ENCODE data around the gene OARD1. TPM values are rescaled to one million over a fixed set of nuclear protein-coding genes. Genes with fewer than 3 reads are reported as not detected.

Gene OARD1
- polyA plus RNA-seq, 1 donor, result 66.1 TPM

GRCh38 chr6:41075651-41076626 is 3.8 kb upstream of the OARD1 start:
- no peak for DNase-seq

GRCh38 chr6:41074692-41075436 is 2.7 kb upstream of the OARD1 start:
- DNase-seq, result no peak

GRCh38 chr6:41073968-41074691 is 2.0 kb upstream of the OARD1 start:
- no peak for DNase-seq

- DNase-seq, result peak; percentile 87
These were observed 1.2 kb upstream of the OARD1 start for GRCh38 chr6:41073203-41073967.

- no peak for DNase-seq
These were observed 663 bp upstream of the OARD1 start, which contains the start of gene NFYA for GRCh38 chr6:41072836-41073202. NFYA (plus strand) TSS chr6:41072974; CDS start chr6:41079090, 6,116 bp downstream.

GRCh38 chr6:41071501-41071922 is 644 bp downstream of the OARD1 start:
- no peak for DNase-seq

GRCh38 chr6:41066867-41067304 is 5.3 kb downstream of the OARD1 start:
- DNase-seq, result peak; percentile 78

- DNase-seq, result no peak
These were observed 6.6 kb downstream of the OARD1 start for GRCh38 chr6:41065550-41066026.

- no peak for DNase-seq
These were observed 7.3 kb downstream of the OARD1 start for GRCh38 chr6:41064841-41065240.

- DNase-seq, result no peak
These were observed 8.3 kb downstream of the OARD1 start for GRCh38 chr6:41063884-41064285.

- no peak for DNase-seq
These were observed 10.1 kb downstream of the OARD1 start for GRCh38 chr6:41062056-41062455.

GRCh38 chr6:41061196-41061726 is 10.9 kb downstream of the OARD1 start:
- no peak for DNase-seq

GRCh38 chr6:41059556-41059955 is 12.6 kb downstream of the OARD1 start:
- DNase-seq, result no peak

GRCh38 chr6:41058783-41059181 is 13.4 kb downstream of the OARD1 start:
- DNase-seq, result no peak

GRCh38 chr6:41056768-41057490 is 15.2 kb downstream of the OARD1 start:
- DNase-seq, result no peak

- DNase-seq, result no peak
These were observed 17.0 kb downstream of the OARD1 start for GRCh38 chr6:41055149-41055548.

- DNase-seq, result no peak
These were observed 17.6 kb downstream of the OARD1 start for GRCh38 chr6:41054511-41054910.

- DNase-seq, result no peak
These were observed 19.1 kb downstream of the OARD1 start, which contains the start of gene APOBEC2 for GRCh38 chr6:41053041-41053440. APOBEC2 (plus strand) TSS chr6:41053202; CDS start chr6:41053348, 146 bp downstream.

GRCh38 chr6:41051873-41052272 is 20.3 kb downstream of the OARD1 start:
- no peak for DNase-seq

- DNase-seq, result no peak
These were observed 21.6 kb downstream of the OARD1 start for GRCh38 chr6:41050536-41050935.

Data from left kidney (tissue), 2 donors.